ENCODE measurements around the gene PHETA2.

DNA sequence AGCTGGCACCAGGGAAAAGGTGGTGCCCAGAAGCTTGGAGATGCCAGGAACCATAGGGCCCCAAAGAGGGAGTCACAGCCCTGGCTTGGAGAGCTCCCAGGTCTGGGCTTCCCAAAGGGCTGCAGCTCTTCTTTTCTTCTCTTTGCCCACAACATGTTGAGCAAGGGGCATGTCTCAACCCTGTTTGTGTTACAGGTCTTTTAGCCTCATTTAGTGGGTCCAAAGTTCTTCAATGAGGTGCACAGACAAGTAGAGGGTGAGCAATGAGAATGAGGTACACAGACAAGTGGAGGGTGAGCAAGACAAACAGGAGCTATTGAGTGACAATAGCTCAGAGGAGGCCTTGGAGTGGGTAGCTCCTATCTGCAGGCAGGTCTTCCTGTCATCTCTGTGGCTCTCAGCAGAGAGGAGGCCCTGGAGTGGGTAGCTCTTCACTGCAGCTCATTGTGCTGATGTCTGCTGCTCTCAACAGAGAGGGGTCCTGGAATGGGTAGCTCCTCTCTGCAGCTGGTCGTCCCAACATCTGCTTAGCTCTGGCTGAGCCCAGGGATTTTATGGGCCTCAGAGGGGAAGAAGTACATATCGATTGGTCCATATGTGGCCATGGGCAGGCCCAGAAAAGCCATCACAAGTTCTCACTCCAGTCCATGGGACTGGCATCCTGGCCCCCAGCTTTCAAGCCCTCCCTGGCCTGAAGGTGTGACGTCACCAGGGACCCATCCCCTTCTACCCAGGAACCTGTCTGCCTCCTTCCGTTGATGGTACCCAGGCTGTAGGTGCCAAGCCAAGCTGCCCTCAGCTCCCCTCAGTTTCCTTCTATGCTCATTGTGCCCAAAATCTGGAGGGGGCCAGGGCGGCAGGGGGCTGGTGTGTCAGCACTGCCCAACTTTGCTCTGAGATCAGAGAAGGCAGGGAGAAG, 40.5 kb upstream of the PHETA2 start:
- TF ChIP-seq RAD21 (IDR thresholded peaks at IDR 0.05; ENCODE audit: low read length) = no peak
- TF ChIP-seq, protein P1, sequence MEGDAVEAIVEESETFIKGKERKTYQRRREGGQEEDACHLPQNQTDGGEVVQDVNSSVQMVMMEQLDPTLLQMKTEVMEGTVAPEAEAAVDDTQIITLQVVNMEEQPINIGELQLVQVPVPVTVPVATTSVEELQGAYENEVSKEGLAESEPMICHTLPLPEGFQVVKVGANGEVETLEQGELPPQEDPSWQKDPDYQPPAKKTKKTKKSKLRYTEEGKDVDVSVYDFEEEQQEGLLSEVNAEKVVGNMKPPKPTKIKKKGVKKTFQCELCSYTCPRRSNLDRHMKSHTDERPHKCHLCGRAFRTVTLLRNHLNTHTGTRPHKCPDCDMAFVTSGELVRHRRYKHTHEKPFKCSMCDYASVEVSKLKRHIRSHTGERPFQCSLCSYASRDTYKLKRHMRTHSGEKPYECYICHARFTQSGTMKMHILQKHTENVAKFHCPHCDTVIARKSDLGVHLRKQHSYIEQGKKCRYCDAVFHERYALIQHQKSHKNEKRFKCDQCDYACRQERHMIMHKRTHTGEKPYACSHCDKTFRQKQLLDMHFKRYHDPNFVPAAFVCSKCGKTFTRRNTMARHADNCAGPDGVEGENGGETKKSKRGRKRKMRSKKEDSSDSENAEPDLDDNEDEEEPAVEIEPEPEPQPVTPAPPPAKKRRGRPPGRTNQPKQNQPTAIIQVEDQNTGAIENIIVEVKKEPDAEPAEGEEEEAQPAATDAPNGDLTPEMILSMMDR (conservative IDR thresholded peaks at IDR 0.05; ENCODE audit: low read depth, low read length) = no peak
- TF ChIP-seq SMC3 (IDR thresholded peaks at IDR 0.05; ENCODE audit: low read depth, low read length) = no peak
- TF ChIP-seq POLR2A (IDR thresholded peaks at IDR 0.05; ENCODE audit: low read depth, low read length) = no peak
- no peak for TF ChIP-seq RFX5 (IDR thresholded peaks at IDR 0.05; ENCODE audit: low read depth, low read length)
- TF ChIP-seq RCOR1 (IDR thresholded peaks at IDR 0.05; ENCODE audit: insufficient replicate concordance, low read length) = no peak
- no peak for TF ChIP-seq CEBPB (IDR thresholded peaks at IDR 0.05; ENCODE audit: low read depth, low read length)
- TF ChIP-seq CHD1 (IDR thresholded peaks at IDR 0.05; ENCODE audit: low read depth, low read length) = no peak

Data from IMR-90 (cell line).